ENCODE measurements around the gene MSI1. TPM values are rescaled to one million over a fixed set of nuclear protein-coding genes. Genes with fewer than 3 reads are reported as not detected.

MSI1 gene
- total and polyA plus RNA-seq, 10 of the 15 experiments (the other 5 are each of a cell fraction or from before 2014, with no cell fraction given), result 0.04 TPM; not detected in 9

DNA sequence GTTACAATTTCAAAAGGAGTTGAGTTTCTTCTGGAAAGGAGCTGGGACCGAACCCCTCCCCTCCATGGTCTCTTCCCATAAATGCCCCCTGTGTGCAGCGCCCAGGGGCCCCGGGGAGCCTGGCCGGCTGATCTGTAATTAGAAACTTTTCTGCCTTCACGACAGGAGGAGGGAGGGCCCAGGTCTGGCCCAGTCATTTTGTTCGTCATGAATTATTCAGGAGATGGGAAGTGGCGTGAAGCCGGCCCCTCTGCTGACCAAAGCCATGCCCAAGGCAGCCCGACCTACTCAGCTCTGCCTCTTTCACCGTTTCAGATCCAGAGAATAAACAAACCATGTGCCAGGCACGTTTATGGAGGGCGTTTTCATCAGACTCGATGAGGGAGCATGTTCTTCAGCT, 33.3 kb upstream of the MSI1 start (continued):
- TF ChIP-seq EED (IDR thresholded peaks at IDR 0.05; ENCODE audit: low read depth) (no peak), MTA2 (IDR thresholded peaks at IDR 0.05; ENCODE audit: low read depth) (no peak), SMAD5 (IDR thresholded peaks at IDR 0.05; ENCODE audit: low read depth) (no peak), RB1 (IDR thresholded peaks at IDR 0.05; ENCODE audit: borderline replicate concordance) (no peak)

DNA sequence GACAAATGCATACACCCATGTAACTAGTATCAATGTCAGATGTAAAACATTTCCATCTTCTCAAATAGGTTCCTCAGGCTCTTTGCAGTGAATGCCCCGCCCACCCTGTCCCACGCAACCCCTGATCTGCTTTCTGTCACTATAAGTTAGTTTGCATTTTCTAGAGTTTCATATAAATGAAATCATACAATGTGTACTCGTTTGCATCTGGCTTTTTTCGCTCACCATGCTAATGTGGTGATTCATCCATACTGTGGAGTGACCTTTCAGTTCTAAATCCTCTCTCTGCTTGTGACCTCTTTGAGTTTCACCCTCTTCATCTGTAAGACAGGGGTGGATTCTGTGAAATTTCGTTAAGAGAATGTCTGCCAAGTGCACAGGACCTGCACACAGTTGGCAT, 30.6 kb upstream of the MSI1 start:
- Histone ChIP-seq H3K27me3 (replicated peaks in 1 of 2; ENCODE audit: control insufficient read depth in 2 of 2, insufficient read depth in 2 of 2, low read length in 1 of 2) (no peaks in the 10 kb centered on the region; a peak in 2 of 4 replicates), H3K9ac (ENCODE audit: control insufficient read depth, insufficient read depth, low read length) (no peak overlapping the region), H3K79me2 (ENCODE audit: control insufficient read depth, insufficient read depth, low read length) (no peaks in the 10 kb centered on the region), H3K36me3 (ENCODE audit: control insufficient read depth in 2 of 2, insufficient read depth in 2 of 2, low read length in 1 of 2) (no peaks in the 10 kb centered on the region), H3K4me1 (ENCODE audit: control insufficient read depth, insufficient read depth, low read length) (0 out of 2 replicates have a peak, but pooled peaks cover 3% of the 10 kb centered on the region), H3K27ac (ENCODE audit: control insufficient read depth, insufficient read depth) (no peak overlapping the region), H3K4me3 (no peak overlapping the region), H4K20me1 (ENCODE audit: control insufficient read depth, insufficient read depth) (no peaks in the 10 kb centered on the region), H3K9me3 (replicated peaks; ENCODE audit: control insufficient read depth, insufficient read depth, low read length) (no peaks in the 10 kb centered on the region), H3K4me2 (ENCODE audit: control insufficient read depth, insufficient read depth) (no peak overlapping the region), H2AFZ (ENCODE audit: control insufficient read depth, low read depth, low read length) (no peak overlapping the region)
- CTCF ChIA-PET, result interaction anchor here (0.6 kb wide), 1 partner anchor 30 kb away, joined by 3 read pairs; no protein-coding TSS in a partner anchor
- TF ChIP-seq, protein P1, sequence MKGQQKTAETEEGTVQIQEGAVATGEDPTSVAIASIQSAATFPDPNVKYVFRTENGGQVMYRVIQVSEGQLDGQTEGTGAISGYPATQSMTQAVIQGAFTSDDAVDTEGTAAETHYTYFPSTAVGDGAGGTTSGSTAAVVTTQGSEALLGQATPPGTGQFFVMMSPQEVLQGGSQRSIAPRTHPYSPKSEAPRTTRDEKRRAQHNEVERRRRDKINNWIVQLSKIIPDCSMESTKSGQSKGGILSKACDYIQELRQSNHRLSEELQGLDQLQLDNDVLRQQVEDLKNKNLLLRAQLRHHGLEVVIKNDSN (IDR thresholded peaks at IDR 0.05; ENCODE audit: borderline replicate concordance, extremely low read length, insufficient read depth, low read depth, low read length), result no peak
- no peak for TF ChIP-seq ATF7 (IDR thresholded peaks at IDR 0.05; ENCODE audit: low read depth)
- TF ChIP-seq, protein P2, sequence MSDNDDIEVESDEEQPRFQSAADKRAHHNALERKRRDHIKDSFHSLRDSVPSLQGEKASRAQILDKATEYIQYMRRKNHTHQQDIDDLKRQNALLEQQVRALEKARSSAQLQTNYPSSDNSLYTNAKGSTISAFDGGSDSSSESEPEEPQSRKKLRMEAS (IDR thresholded peaks at IDR 0.05; ENCODE audit: low read depth, low read length), result no peak
- 0 out of 2 replicates have a peak, but pooled peaks have one; percentile 27 for TF ChIP-seq NR2F1 (conservative IDR thresholded peaks at IDR 0.05)
- no peak for TF ChIP-seq NFYB (IDR thresholded peaks at IDR 0.05; ENCODE audit: insufficient read depth, low read depth, low read length)
- TF ChIP-seq SKIL (IDR thresholded peaks at IDR 0.05; ENCODE audit: low read depth, poor library complexity, severe bottlenecking), result no peak
- intact Hi-C loops (cut with micrococcal nuclease; ENCODE audit: unreplicated experiment), result no loop called here
- no peak for FAIRE-seq
- under 1% methylated on average over 5 of the region's 5 CpGs for WGBS (ENCODE audit: insufficient coverage, insufficient replicate concordance, low lambda C conversion rate, missing lambda C conversion rate)
- BruUV-seq (replicated peaks), result no TSS peak
- peak; percentile 61 for ATAC-seq
- POLR2A ChIA-PET, result no interaction called here
- DNase-seq (ENCODE audit: low read depth, low spot score), result peak; percentile 5
- in situ Hi-C loops (cut with MboI), result no loop called here
- RAD21 ChIA-PET (ENCODE audit: unreplicated experiment), result no interaction called here
- SMC1A ChIA-PET (ENCODE audit: uncharacterized antibody, unreplicated experiment), result no interaction called here

Measured in GM12878 (cell line).